ENCODE measurements around the gene CIDEC. TPM values are rescaled to one million over a fixed set of nuclear protein-coding genes. Genes with fewer than 3 reads are reported as not detected.

Gene CIDEC
- total and polyA plus RNA-seq, 2 of the 13 experiments (the other 11 are each of a cell fraction or from before 2014, with no cell fraction given) = 2.5 to 10.4 TPM

- TF ChIP-seq, protein P1, sequence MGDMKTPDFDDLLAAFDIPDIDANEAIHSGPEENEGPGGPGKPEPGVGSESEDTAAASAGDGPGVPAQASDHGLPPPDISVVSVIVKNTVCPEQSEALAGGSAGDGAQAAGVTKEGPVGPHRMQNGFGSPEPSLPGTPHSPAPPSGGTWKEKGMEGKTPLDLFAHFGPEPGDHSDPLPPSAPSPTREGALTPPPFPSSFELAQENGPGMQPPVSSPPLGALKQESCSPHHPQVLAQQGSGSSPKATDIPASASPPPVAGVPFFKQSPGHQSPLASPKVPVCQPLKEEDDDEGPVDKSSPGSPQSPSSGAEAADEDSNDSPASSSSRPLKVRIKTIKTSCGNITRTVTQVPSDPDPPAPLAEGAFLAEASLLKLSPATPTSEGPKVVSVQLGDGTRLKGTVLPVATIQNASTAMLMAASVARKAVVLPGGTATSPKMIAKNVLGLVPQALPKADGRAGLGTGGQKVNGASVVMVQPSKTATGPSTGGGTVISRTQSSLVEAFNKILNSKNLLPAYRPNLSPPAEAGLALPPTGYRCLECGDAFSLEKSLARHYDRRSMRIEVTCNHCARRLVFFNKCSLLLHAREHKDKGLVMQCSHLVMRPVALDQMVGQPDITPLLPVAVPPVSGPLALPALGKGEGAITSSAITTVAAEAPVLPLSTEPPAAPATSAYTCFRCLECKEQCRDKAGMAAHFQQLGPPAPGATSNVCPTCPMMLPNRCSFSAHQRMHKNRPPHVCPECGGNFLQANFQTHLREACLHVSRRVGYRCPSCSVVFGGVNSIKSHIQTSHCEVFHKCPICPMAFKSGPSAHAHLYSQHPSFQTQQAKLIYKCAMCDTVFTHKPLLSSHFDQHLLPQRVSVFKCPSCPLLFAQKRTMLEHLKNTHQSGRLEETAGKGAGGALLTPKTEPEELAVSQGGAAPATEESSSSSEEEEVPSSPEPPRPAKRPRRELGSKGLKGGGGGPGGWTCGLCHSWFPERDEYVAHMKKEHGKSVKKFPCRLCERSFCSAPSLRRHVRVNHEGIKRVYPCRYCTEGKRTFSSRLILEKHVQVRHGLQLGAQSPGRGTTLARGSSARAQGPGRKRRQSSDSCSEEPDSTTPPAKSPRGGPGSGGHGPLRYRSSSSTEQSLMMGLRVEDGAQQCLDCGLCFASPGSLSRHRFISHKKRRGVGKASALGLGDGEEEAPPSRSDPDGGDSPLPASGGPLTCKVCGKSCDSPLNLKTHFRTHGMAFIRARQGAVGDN (CRISPR knock-in tag; IDR thresholded peaks at IDR 0.05) = peak; percentile 94
- TF ChIP-seq ATF4 (CRISPR knock-in tag; IDR thresholded peaks at IDR 0.05) (no peak; a peak in 1 of 4 replicates), ZC3H13 (CRISPR knock-in tag; IDR thresholded peaks at IDR 0.05) (peak; percentile 71; the same call in 1 of the 2 replicates), KDM3A (CRISPR knock-in tag; IDR thresholded peaks at IDR 0.05; ENCODE audit: low read depth) (peak; percentile 19; the same call in 1 of the 2 replicates), POLR2AphosphoS5 (IDR thresholded peaks at IDR 0.05; ENCODE audit: low read depth, low read length) (peak; percentile 41), ZNF678 (CRISPR knock-in tag; IDR thresholded peaks at IDR 0.05) (peak; percentile 43; the same call in 1 of the 2 replicates), ZNF672 (CRISPR knock-in tag; IDR thresholded peaks at IDR 0.05) (peak; percentile 99), SNRNP70 (IDR thresholded peaks at IDR 0.05; ENCODE audit: low read depth, low read length) (no peak), HDAC1 (CRISPR knock-in tag; IDR thresholded peaks at IDR 0.05) (peak; percentile 81), ZNF768 (CRISPR knock-in tag; IDR thresholded peaks at IDR 0.05) (peak; percentile 48), GPN1 (CRISPR knock-in tag; IDR thresholded peaks at IDR 0.05; ENCODE audit: borderline replicate concordance) (no peak), SNAPC2 (CRISPR knock-in tag; IDR thresholded peaks at IDR 0.05) (peak; percentile 47; the same call in 1 of the 2 replicates), BHLHE40 (IDR thresholded peaks at IDR 0.05; ENCODE audit: low read length) (no peak), DPF2 (CRISPR knock-in tag; IDR thresholded peaks at IDR 0.05; ENCODE audit: borderline replicate concordance, low read depth) (0 out of 2 replicates have a peak, but pooled peaks have one; percentile 3), SALL1 (CRISPR knock-in tag; IDR thresholded peaks at IDR 0.05) (peak; percentile 81), ZSCAN12 (CRISPR knock-in tag; IDR thresholded peaks at IDR 0.05) (peak; percentile 67; the same call in 1 of the 2 replicates), YY1 (IDR thresholded peaks at IDR 0.05; ENCODE audit: insufficient read depth, insufficient replicate concordance, low read depth, low read length) (peak; percentile 57), MTF2 (CRISPR knock-in tag; IDR thresholded peaks at IDR 0.05; ENCODE audit: borderline replicate concordance) (0 out of 2 replicates have a peak, but pooled peaks have one; percentile 19), FOXC1 (CRISPR knock-in tag; IDR thresholded peaks at IDR 0.05; ENCODE audit: borderline replicate concordance) (peak; percentile 10; the same call in 1 of the 2 replicates), ZNF7 (CRISPR knock-in tag; IDR thresholded peaks at IDR 0.05) (no peak)
- TF ChIP-seq, protein P2, sequence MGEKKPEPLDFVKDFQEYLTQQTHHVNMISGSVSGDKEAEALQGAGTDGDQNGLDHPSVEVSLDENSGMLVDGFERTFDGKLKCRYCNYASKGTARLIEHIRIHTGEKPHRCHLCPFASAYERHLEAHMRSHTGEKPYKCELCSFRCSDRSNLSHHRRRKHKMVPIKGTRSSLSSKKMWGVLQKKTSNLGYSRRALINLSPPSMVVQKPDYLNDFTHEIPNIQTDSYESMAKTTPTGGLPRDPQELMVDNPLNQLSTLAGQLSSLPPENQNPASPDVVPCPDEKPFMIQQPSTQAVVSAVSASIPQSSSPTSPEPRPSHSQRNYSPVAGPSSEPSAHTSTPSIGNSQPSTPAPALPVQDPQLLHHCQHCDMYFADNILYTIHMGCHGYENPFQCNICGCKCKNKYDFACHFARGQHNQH (CRISPR knock-in tag; IDR thresholded peaks at IDR 0.05) = 0 out of 2 replicates have a peak, but pooled peaks have one; percentile 37
- TF ChIP-seq, protein P3, sequence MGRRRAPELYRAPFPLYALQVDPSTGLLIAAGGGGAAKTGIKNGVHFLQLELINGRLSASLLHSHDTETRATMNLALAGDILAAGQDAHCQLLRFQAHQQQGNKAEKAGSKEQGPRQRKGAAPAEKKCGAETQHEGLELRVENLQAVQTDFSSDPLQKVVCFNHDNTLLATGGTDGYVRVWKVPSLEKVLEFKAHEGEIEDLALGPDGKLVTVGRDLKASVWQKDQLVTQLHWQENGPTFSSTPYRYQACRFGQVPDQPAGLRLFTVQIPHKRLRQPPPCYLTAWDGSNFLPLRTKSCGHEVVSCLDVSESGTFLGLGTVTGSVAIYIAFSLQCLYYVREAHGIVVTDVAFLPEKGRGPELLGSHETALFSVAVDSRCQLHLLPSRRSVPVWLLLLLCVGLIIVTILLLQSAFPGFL (CRISPR knock-in tag; IDR thresholded peaks at IDR 0.05) = peak; percentile 62; the same call in 1 of the 2 replicates
Measured at GRCh38 chr3:9915254-9916141, 35.4 kb upstream of the CIDEC start (continued).

All from HepG2 (cell line).